K562 (cell line): ENCODE measurements around the gene DHRS11. TPM values are rescaled to one million over a fixed set of nuclear protein-coding genes. Genes with fewer than 3 reads are reported as not detected.

Source experiments
- AFF4 ChIP-seq: sonication (generic); formaldehyde crosslinking; IDR thresholded peaks from 2 replicates; pipeline ENCODE4 v1.8.0; 2023; ENCODE audit warnings: mild to moderate bottlenecking, missing genetic modification reagents
- ARID4B ChIP-seq: sonication (generic); formaldehyde crosslinking; IDR thresholded peaks from 2 replicates; pipeline ENCODE4 v1.8.0; 2022; ENCODE audit warnings: mild to moderate bottlenecking, missing genetic modification reagents
- BMI1 ChIP-seq: fragments of 150-350 bp; IDR thresholded peaks from 2 replicates; pipeline ENCODE4 v1.6.1; 2014; ENCODE audit warnings: low read length
- GABPB1 ChIP-seq: sonication (generic); formaldehyde crosslinking; IDR thresholded peaks from 2 replicates; pipeline ENCODE4 v1.8.0; 2022; ENCODE audit warnings: mild to moderate bottlenecking, missing genetic modification reagents
- HBP1 ChIP-seq: fragments of 450-650 bp; formaldehyde crosslinking; IDR thresholded peaks from 2 replicates; pipeline ENCODE4 v1.4.0; 2022; ENCODE audit warnings: missing genetic modification characterization
- POLR2B ChIP-seq: fragments of 450-650 bp; IDR thresholded peaks from 2 replicates; pipeline ENCODE4 v1.6.1; 2018; ENCODE audit warnings: low read depth; ENCODE audit not compliant: partially characterized antibody
- POLR3G ChIP-seq: IDR thresholded peaks from 2 replicates; pipeline ENCODE4 v1.6.1; 2011; ENCODE audit not compliant: insufficient read length, insufficient replicate concordance; ENCODE audit errors: extremely low read depth
- RCOR1 ChIP-seq, 2 experiments: IDR thresholded peaks; 2 replicates each; pipeline ENCODE4 v1.6.1; 2012; ENCODE audit warnings: low read depth in 2 of 2, low read length in 2 of 2, borderline replicate concordance in 1 of 2, improper control_type of control experiment in 1 of 2
- SMAD4 ChIP-seq: fragments of 250-450 bp; sonication (Bioruptor Pico); conservative IDR thresholded peaks from 2 replicates; pipeline ENCODE4 v1.8.0; 2021; ENCODE audit warnings: inconsistent platforms, mild to moderate bottlenecking, moderate library complexity
- polyA plus RNA-seq, 8 experiments: library from polyadenylated mRNA; depleted of rRNA in 4 of 8; stranded (reverse) in 5 of 8; unstranded in 3 of 8; fragments of >200 nt; fragmentation: Nextera tagmentation in 2 of 8; fragmentation: Illumina TruSeq in 1 of 8; extraction: Ambion mirVana in 2 of 8; extraction: Trizol in 1 of 8; gene quantifications; 2 replicates each; pipeline versions ENCODE4 v1.2.1 to v1.2.3, GENCODE V29; 2011 to 2014; ENCODE audit warnings: inconsistent platforms in 1 of 8, missing spikeins in 1 of 8
- total RNA-seq, 7 experiments: library from RNA; depleted of rRNA in 6 of 7; stranded (reverse); fragments of >200 nt in 6 of 7; fragmentation: Illumina TruSeq in 2 of 7; extraction: Trizol in 2 of 7; gene quantifications; 2 replicates each; pipeline versions ENCODE4 v1.2.1 to v1.2.3, GENCODE V29; 2011 to 2021; ENCODE audit warnings: low replicate concordance in 1 of 7

Gene DHRS11
- total and polyA plus RNA-seq, 9 of the 15 experiments (the other 6 are each of a cell fraction or from before 2014, with no cell fraction given): 15.2 to 123 (median 59.8) TPM

- TF ChIP-seq AFF4 (CRISPR knock-in tag) (0 out of 2 replicates have a peak, but pooled peaks have one; percentile 15), SMAD4 (CRISPR knock-in tag) (0 out of 2 replicates have a peak, but pooled peaks have one; percentile 9), HBP1 (CRISPR knock-in tag) (no peak), BMI1 (no peak), GABPB1 (CRISPR knock-in tag) (peak; percentile 4; the same call in 1 of the 2 replicates), ARID4B (peak; percentile 75), POLR3G (no peak), POLR2B (peak; percentile 92), RCOR1 (IDR thresholded peaks at IDR 0.05; ENCODE audit: borderline replicate concordance in 1 of 2, low read depth in 2 of 2, low read length in 2 of 2) (peak in 1 of 2 experiments; percentile 18; a peak in 1 of 4 replicates)
- TF ChIP-seq, all 486 proteins: peak for 74
Measured at GRCh38 chr17:36544307-36545076, 47.2 kb upstream of the DHRS11 start, which contains the start of gene GGNBP2 (continued).
